Activated CD8-positive, alpha-beta memory T cell treated with anti-CD3 and anti-CD28 coated beads, Interleukin-2, amount 50 U/mL, for 48 hours (primary cell): ENCODE measurements around the gene MTMR1.
A peak's percentile ranks its signal among the peaks of the same experiment; 100 is the strongest.

Source experiments
- DNase-seq: peaks from one replicate; pipeline ENCODE4 v3.0.0-alpha.2; 2020

The MTMR1 gene

GRCh38 chrX:150697641-150698040 is 4.4 kb downstream of the MTMR1 start:
- no peak for DNase-seq

- no peak for DNase-seq
These were observed 5.8 kb downstream of the MTMR1 start for GRCh38 chrX:150698981-150699380.

DNA sequence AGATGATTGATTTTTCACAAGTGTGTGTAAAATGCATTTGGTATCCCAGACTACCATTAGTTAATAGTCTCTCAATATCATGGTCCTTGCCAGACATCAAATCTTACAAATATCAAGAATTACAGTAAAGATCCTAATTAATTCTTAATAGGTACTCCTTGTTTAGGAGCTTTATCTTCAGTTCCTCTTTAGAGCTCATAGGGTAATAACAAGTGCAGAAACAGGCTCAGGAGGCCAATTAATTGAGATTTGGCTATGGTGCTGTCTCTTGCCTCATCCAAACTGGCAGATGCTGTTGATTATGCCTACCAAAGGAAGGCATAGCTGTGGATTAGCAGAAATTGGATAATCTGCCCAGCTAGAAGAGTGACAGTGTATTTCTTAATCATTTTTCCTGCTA is 6.9 kb downstream of the MTMR1 start:
- DNase-seq = no peak

- no peak for DNase-seq
These were observed 8.2 kb downstream of the MTMR1 start for GRCh38 chrX:150701377-150701776.

GRCh38 chrX:150702966-150703694 is 9.9 kb downstream of the MTMR1 start:
- DNase-seq = no peak

DNA sequence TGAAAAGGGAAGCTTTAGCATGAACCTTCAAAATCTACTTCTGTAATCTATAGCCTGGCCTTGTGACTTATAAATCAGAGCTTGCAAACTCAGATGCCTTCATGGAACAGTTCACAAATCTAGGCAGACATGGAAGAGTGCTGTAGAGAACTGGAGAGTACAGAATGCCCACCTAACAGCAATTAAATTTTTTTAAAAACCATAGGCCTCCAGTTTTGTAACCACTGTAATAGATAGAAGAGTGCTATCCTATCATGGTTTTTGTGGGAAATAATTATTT is 10.4 kb downstream of the MTMR1 start:
- DNase-seq = no peak

DNA sequence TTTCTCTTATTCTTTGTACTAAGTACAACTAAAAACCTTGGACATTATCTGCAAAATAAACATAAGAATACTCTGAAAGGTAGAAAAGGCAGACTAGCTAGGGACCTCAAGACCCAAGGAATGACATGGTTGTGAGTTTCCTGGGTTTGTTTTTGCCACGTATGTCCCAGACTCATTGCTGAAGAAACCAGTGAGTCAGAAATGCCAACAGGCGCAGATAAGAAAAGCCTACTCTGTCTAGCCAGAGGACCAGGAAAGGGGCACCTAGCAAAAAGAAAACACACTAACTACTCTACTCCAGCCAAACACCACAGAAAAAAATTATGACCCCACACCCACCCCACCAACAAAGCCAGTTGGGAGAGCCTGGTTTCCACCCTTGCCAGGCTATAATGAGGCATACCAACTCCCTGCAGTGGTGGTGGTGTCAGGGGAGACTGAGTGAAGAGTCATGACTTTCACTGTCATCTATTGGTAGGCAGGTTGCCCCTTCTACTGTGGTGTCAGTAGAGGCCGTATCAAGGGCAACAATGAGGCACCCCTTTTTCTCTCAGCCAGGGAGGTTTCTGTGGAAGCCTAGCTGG is 10.9 kb downstream of the MTMR1 start:
- DNase-seq = no peak

GRCh38 chrX:150712619-150713018 is 19.4 kb downstream of the MTMR1 start:
- DNase-seq = no peak

DNA sequence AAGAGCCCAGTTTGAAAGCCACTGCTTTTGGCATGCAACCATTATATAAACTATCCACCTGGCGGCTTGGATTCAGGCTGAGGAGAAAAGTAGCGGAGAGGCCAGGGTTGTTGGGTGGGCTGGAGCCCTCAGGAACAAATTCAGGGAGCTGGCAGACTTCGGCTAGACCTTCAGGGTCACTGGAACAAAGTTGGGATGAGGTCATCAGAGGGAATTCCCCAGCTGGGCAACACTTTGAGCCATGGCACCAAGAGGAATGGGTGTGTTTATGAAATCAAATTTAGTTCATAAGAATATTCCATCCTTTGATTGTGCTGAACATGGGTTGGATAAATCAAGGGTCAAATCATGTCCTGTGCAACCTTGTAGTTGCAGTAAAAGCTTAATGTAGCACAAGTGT is 22.0 kb downstream of the MTMR1 start:
- DNase-seq = no peak

- no peak for DNase-seq
These were observed 26.4 kb downstream of the MTMR1 start for GRCh38 chrX:150719621-150720020.

- no peak for DNase-seq
These were observed 36.8 kb downstream of the MTMR1 start for GRCh38 chrX:150729956-150730355.

DNA sequence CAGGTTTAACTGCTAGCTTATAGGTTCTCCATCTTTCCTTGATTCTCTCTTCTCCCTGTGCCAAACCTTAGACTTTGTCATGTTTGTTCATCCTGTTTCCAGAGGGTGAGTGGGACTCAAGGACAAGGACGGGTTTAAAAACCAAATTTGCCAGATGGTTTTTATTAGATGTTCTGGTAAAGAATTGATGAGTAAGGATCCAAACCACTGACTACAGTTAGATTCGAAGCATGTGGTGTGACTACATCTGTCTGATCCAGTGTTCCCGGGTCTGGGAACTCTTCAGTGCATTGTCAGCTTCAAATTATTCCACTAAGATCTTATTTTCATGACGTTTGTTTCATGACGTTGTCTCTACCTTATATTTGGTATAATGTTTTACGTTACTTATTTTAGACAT is 37.5 kb downstream of the MTMR1 start:
- no peak for DNase-seq

DNA sequence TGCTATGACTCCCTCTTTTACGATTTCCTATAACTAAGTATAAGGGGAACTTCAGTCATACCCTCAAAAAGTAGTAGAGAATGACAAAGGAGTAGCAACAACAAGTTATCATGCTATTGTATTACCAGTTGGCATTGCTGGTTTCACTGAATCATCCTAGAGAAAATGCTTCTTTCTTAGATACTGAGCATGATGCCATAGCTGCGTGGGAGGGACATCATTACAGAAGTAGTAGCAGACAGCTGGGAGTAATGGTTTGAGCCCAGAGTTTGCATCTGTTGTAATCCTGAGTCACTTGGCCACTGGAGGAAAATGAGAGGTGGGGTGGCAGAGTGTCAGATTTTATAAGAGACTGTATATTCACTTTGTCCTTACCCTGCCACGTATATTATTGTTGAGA is 38.6 kb downstream of the MTMR1 start:
- DNase-seq = peak; percentile 53

DNA sequence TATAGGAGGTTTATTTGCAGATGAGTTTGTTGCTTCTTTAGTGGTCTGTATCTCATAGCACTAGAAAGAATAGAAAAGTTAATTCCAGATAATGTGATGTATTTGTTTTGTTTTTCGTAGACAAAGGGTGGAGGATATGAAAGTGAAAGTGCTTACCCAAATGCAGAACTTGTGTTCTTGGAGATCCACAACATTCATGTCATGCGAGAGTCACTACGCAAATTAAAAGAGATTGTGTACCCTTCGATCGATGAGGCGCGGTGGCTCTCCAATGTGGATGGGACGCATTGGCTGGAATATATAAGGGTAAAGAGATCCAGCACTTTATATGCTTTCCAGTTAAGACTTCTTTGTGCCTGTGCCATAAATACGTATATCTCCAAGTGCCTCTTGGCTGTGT is 43.3 kb downstream of the MTMR1 start:
- no peak for DNase-seq

DNA sequence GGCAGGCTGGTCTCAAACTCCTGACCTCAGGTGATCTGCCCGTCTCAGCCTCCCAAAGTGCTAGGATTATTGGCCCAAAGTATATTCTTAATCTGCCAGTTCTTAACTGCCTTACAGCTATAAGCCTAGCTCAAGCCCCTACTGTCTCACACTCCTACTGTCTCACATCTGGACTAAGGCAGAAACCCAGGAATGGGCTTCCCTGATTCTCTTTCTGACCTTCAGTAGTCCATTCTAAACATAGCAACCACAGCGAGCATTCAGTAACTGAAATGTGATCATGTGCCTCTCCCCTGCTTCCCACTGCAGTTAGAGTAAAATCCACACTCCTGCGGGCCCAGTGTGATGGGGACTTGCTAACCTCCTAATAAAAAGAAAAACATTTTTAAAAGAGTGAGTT is 58.9 kb downstream of the MTMR1 start:
- DNase-seq = no peak

DNA sequence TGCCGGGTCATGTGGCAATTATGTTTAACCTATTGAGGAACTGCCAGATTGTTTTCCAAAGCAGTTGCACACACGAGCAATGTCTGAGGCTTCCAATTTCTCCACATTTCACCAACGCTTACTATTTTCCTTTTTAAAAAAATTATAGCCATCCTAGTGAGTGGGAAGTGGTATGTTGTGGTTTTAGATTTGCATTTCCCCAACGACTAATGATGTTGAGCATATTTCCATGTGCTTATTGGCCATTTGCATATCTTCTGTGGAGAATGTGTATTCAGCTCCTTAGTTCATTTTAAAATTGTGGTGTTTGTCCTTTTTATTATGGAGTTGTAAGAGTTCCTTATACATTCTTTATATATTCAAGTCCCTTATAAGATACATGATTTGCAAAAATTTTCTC is 60.2 kb downstream of the MTMR1 start:
- DNase-seq = no peak

GRCh38 chrX:150753968-150754367 is 60.8 kb downstream of the MTMR1 start:
- DNase-seq = no peak

DNA sequence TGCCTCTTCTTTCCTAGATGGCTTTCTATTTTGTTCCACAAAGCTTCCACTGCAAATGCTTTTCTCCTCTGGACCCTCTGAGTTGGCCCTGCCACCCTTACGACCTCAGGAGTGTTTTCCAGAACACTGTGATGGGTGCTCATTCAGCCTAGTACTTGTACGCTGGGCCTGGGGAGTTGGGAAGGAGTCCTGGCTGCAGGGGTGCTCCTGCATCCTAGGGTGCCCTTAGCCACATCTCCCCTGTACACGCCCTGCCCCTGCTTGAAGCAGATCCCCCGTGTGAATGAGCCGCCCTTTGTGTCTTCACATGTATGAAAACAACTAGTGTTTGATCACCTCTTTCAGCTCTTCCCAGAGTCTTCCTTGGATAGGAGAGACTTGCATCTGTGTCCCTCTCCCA is 64.2 kb downstream of the MTMR1 start:
- DNase-seq = no peak

- DNase-seq = no peak
These were observed 66.6 kb downstream of the MTMR1 start for GRCh38 chrX:150759568-150760416.

GRCh38 chrX:150761176-150761818 is 68.1 kb downstream of the MTMR1 start:
- no peak for DNase-seq

- DNase-seq = no peak
These were observed 68.6 kb downstream of the MTMR1 start for GRCh38 chrX:150761819-150762216.

DNA sequence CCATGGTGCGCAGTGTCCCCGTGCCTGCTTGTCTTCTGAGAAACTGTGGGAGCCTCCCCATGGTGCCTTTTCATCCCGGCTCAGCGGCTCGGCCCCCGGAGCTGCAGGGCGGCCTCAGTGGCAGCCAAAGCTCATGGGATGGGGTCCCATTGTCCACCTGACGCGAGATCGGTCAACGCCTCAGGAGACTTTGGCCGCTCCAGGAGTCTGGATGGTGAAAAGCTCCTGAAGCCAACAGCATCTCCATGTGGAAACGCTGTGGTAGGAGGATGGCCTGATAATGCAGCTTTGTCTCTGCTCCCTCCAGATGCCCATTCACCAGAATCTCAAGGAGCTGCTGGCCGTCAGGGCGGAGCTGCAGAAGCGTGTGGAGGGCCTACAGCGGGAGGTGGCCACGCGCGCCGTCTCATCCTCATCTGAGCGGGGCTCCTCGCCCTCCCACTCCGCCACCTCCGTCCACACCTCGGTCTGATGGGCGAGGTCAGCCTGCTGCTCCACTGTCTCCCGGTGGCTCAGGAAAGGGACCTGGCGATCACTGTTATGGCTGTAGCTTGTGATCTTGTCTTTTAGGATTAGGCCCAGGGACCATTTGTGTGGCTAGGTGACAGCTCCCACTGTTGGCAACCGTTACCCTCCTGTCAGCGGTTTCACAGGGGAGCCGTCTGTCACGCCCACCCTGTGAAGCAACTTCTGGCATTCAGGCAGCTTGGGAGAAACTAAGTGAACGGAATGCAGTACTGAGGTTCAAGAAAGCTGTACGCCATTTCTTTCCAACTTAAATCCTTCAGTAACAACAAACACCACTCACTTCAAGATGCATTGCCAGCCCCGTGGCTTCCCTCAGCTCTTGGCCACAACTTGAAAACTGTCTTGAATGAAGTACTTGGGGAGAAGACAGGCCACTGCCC is 69.3 kb downstream of the MTMR1 start:
- DNase-seq = no peak

DNA sequence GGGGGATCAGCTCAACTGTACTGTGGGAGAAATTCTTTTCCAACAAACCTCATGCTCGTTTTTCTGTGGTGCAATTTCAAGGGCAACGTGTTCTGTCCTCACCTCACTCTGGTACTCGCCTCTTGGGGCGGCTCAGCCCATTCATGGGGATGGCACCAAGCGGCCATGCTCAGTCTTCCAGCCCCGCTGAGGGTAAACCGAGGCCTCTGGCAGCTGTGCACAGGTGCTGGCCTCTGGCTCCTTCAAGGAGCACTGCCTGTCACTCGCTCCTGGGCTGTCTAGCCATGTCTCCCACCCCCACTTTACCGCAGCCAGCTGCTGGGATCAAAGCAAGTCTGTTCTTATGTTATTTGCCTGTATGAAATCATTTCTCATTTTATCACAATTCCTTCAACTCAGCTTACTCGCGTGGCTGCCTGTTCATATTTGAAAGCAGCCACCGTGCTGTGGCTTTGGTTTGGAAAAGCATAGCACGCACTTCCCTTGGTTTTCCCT is 70.2 kb downstream of the MTMR1 start:
- no peak for DNase-seq
